Endothelial cell of umbilical vein (primary cell): ENCODE data around the gene TSPAN1. TPM values are rescaled to one million over a fixed set of nuclear protein-coding genes. Genes with fewer than 3 reads are reported as not detected.

ENCODE experiments used
- BruUV-seq: library from RNA; stranded (reverse); fragments of 400-500 nt; replicated peaks from 2 replicates; lab custom pipeline; 2021; lab: Mats Ljungman, UMichigan
- CTCF ChIA-PET: fragments of 300-600, 350-600 bp; sonication (Branson Sonifier 250); formaldehyde crosslinking; loops from one replicate; lab custom pipeline; 2021; ENCODE audit warnings: antibody characterized with exemption, inconsistent platforms; lab: Charles Lee
- POLR2A ChIA-PET: fragments of 300-600, 350-600 bp; sonication (Branson Sonifier 250); formaldehyde crosslinking; loops from one replicate; lab custom pipeline; 2021; ENCODE audit warnings: antibody characterized with exemption, inconsistent platforms; lab: Charles Lee
- DNase-seq: peaks from one replicate; pipeline ENCODE4 v3.0.0-alpha.2; 2011; ENCODE audit warnings: low read depth, low spot score
- FAIRE-seq: peaks from 2 replicates; lab custom pipeline; 2011; peaks lifted over from hg19 to GRCh38; lab: Jason Lieb, UNC
- H2AFZ ChIP-seq: 2 replicates; pipeline ENCODE4 v1.6.0; 2012; ENCODE audit warnings: low read depth, low read length, control low read depth, inconsistent platforms
- H3K27ac ChIP-seq: 2 replicates; pipeline ENCODE4 v1.5.1; 2011; ENCODE audit warnings: low read depth, mild to moderate bottlenecking, control low read depth, low read length, moderate library complexity; ENCODE audit not compliant: insufficient read depth
- H3K27me3 ChIP-seq, 2 experiments: 2 replicates each; pipeline versions ENCODE4 v1.6.0 to v1.6.1; 2011; ENCODE audit warnings: low read length in 2 of 2, mixed read lengths in 1 of 2; ENCODE audit not compliant: control insufficient read depth in 2 of 2, insufficient read depth in 2 of 2
- H3K36me3 ChIP-seq, 2 experiments: 2 replicates in 1 of 2; 3 replicates in 1 of 2; pipeline ENCODE4 v1.5.1; 2011; ENCODE audit warnings: low read length in 2 of 2, mild to moderate bottlenecking in 1 of 2, moderate library complexity in 1 of 2; ENCODE audit not compliant: control insufficient read depth in 2 of 2, insufficient read depth in 2 of 2; ENCODE audit errors: extremely low read depth in 1 of 2
- H3K4me1 ChIP-seq: 3 replicates; pipeline ENCODE4 v1.5.1; 2011; ENCODE audit warnings: mild to moderate bottlenecking, low read length; ENCODE audit not compliant: control insufficient read depth, insufficient read depth; ENCODE audit errors: extremely low read depth
- H3K4me2 ChIP-seq: 2 replicates; pipeline ENCODE4 v1.6.1; 2011; ENCODE audit warnings: low read length, control low read depth, mixed read lengths; ENCODE audit not compliant: insufficient read depth
- H3K4me3 ChIP-seq, 3 experiments: fragments of 200-600 bp in 1 of 3; sonication (generic), shearing (Covaris generic) in 1 of 3; replicated peaks in 1 of 3; 2 replicates each; pipeline ENCODE4 v1.5.1; 2011 to 2016; ENCODE audit warnings: control low read depth in 3 of 3, low read length in 3 of 3, mild to moderate bottlenecking in 2 of 3, inconsistent platforms in 1 of 3, low read depth in 1 of 3, moderate library complexity in 1 of 3; ENCODE audit not compliant: insufficient read depth in 1 of 3
- H3K79me2 ChIP-seq: 2 replicates; pipeline ENCODE4 v1.6.0; 2012; ENCODE audit warnings: low read length, inconsistent platforms; ENCODE audit not compliant: control insufficient read depth, insufficient read depth
- H3K9ac ChIP-seq: replicated peaks from 2 replicates; pipeline ENCODE3; 2011; ENCODE audit warnings: low read length, control low read depth; ENCODE audit not compliant: insufficient read depth; ENCODE audit errors: extremely low read depth
- H3K9me1 ChIP-seq: replicated peaks from 3 replicates; pipeline ENCODE4 v1.6.0; 2011; ENCODE audit warnings: mild to moderate bottlenecking, low read length; ENCODE audit not compliant: control insufficient read depth, insufficient read depth; ENCODE audit errors: extremely low read depth
- H3K9me3 ChIP-seq: replicated peaks from 2 replicates; pipeline ENCODE4 v1.5.1; 2012; ENCODE audit warnings: low read length, inconsistent platforms; ENCODE audit not compliant: control insufficient read depth, insufficient read depth
- H4K20me1 ChIP-seq: replicated peaks from 2 replicates; pipeline ENCODE3; 2011; ENCODE audit warnings: mild to moderate bottlenecking, low read length; ENCODE audit not compliant: control insufficient read depth, insufficient read depth; ENCODE audit errors: extremely low read depth
- EZH2 ChIP-seq: IDR thresholded peaks from 2 replicates; pipeline ENCODE4 v1.6.1; 2012; ENCODE audit warnings: borderline replicate concordance, low read depth, mild to moderate bottlenecking, moderate library complexity, low read length, inconsistent platforms; ENCODE audit not compliant: severe bottlenecking
- FOS ChIP-seq: IDR thresholded peaks from 2 replicates; pipeline ENCODE4 v1.6.1; 2011; ENCODE audit warnings: mild to moderate bottlenecking, low read length, moderate library complexity, borderline replicate concordance; ENCODE audit not compliant: insufficient read depth
- GATA2 ChIP-seq: IDR thresholded peaks from 2 replicates; pipeline ENCODE4 v1.7.0; 2011; ENCODE audit warnings: low read depth, mild to moderate bottlenecking, moderate library complexity, mixed read lengths, low read length; ENCODE audit not compliant: insufficient read length, insufficient read depth
- JUN ChIP-seq: IDR thresholded peaks from 2 replicates; pipeline ENCODE4 v1.6.1; 2011; ENCODE audit warnings: borderline replicate concordance, low read depth; ENCODE audit not compliant: insufficient read length, insufficient read depth
- MYC ChIP-seq: IDR thresholded peaks from one replicate; pipeline ENCODE4 v1.6.1; 2011; ENCODE audit warnings: mild to moderate bottlenecking, low read depth, low read length
- POLR2A ChIP-seq: IDR thresholded peaks from 2 replicates; pipeline ENCODE4 v1.6.1; 2012; ENCODE audit warnings: low read depth, mild to moderate bottlenecking, control low read depth, low read length
- POLR2AphosphoS5 ChIP-seq: IDR thresholded peaks from 2 replicates; pipeline ENCODE4 v1.6.1; 2012; ENCODE audit warnings: low read depth, mild to moderate bottlenecking, control low read depth, low read length, moderate library complexity; ENCODE audit not compliant: insufficient read depth
- dilution Hi-C: fragments of 300-500 bp; cut with MboI; formaldehyde crosslinking; loops from one replicate; pipeline ENCODE4 v1.15.0; 2019; ENCODE audit warnings: low sequenced_read_pairs; ENCODE audit not compliant: extremely low pct_ligation_motif_present
- intact Hi-C: fragments of 100-400 bp; cut with micrococcal nuclease; formaldehyde crosslinking; loops from one replicate; pipeline ENCODE4 v1.10.0; 2022
- polyA plus RNA-seq, 4 experiments: library from polyadenylated mRNA; depleted of rRNA in 3 of 4; stranded (reverse) in 3 of 4; unstranded in 1 of 4; fragments of >200 nt; gene quantifications; 2 replicates each; pipeline versions ENCODE4 v1.2.1 to v1.2.3, GENCODE V29; 2011 to 2012; ENCODE audit warnings: missing spikeins in 1 of 4
- total RNA-seq: library from RNA; stranded (reverse); gene quantifications from 2 replicates; pipeline ENCODE4 v1.2.3, GENCODE V29; 2021
- TF ChIP-seq, protein P1 (sequence below): IDR thresholded peaks from 2 replicates; pipeline ENCODE4 v1.6.1; 2011; ENCODE audit not compliant: insufficient read depth, insufficient read length
- TF ChIP-seq, protein P2 (sequence below), 2 donors: IDR thresholded peaks; 1 replicate in 1 of 2; 2 replicates in 1 of 2; pipeline ENCODE4 v1.5.1; 2011; ENCODE audit warnings: low read length in 2 of 2, mild to moderate bottlenecking in 2 of 2, moderate library complexity in 2 of 2, control low read depth in 1 of 2, inconsistent platforms in 1 of 2, low read depth in 1 of 2; ENCODE audit not compliant: insufficient read depth in 1 of 2; ENCODE audit errors: extremely low read depth in 1 of 2

TSPAN1 gene
- total and polyA plus RNA-seq, 2 donors (not counting 3 experiments of a cell fraction or from before 2014, with no cell fraction given) = 0.65 to 0.88 TPM

GRCh38 chr1:46173361-46173856 is 1.5 kb upstream of the TSPAN1 start:
- TF ChIP-seq MYC (no peak), POLR2A (no peak), POLR2AphosphoS5 (no peak), JUN (no peak), FOS (no peak), GATA2 (no peak), EZH2 (no peak)
- TF ChIP-seq, protein P1, sequence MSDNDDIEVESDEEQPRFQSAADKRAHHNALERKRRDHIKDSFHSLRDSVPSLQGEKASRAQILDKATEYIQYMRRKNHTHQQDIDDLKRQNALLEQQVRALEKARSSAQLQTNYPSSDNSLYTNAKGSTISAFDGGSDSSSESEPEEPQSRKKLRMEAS = no peak
- TF ChIP-seq, protein P2, sequence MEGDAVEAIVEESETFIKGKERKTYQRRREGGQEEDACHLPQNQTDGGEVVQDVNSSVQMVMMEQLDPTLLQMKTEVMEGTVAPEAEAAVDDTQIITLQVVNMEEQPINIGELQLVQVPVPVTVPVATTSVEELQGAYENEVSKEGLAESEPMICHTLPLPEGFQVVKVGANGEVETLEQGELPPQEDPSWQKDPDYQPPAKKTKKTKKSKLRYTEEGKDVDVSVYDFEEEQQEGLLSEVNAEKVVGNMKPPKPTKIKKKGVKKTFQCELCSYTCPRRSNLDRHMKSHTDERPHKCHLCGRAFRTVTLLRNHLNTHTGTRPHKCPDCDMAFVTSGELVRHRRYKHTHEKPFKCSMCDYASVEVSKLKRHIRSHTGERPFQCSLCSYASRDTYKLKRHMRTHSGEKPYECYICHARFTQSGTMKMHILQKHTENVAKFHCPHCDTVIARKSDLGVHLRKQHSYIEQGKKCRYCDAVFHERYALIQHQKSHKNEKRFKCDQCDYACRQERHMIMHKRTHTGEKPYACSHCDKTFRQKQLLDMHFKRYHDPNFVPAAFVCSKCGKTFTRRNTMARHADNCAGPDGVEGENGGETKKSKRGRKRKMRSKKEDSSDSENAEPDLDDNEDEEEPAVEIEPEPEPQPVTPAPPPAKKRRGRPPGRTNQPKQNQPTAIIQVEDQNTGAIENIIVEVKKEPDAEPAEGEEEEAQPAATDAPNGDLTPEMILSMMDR (IDR thresholded peaks at IDR 0.05; ENCODE audit: extremely low read depth in 1 of 2, insufficient read depth in 1 of 2, low read depth in 1 of 2, low read length in 2 of 2) = no peak
- Histone ChIP-seq H3K4me1 (peaks cover 7% of the 10 kb centered on the region), H3K9ac (no peak overlapping the region), H3K79me2 (no peaks in the 10 kb centered on the region), H3K4me3 (no peak overlapping the region), H3K27ac (no peak overlapping the region), H2AFZ (no peak overlapping the region), H3K9me3 (no peaks in the 10 kb centered on the region), H3K36me3 (no peaks in the 10 kb centered on the region), H3K4me2 (no peak overlapping the region), H4K20me1 (no peaks in the 10 kb centered on the region), H3K27me3 (peaks cover 0 to 5% of the 10 kb centered on the region in 2 experiments), H3K9me1 (no peaks in the 10 kb centered on the region)
- ChIA-PET POLR2A (interaction anchor here (1.5 kb wide), 1 partner anchor 41 kb away, joined by 3 read pairs; the partner anchor contains the start of gene PIK3R3), CTCF (interaction anchor here (0.7 to 1.2 kb wide), 3 partner anchors 16 to 134 kb away, joined by 3 to 4 read pairs (median 3); no protein-coding TSS in a partner anchor)
- FAIRE-seq = no peak
- intact Hi-C loops (no loop called here), dilution Hi-C loops (no loop called here)
- DNase-seq = no peak
- no TSS peak for BruUV-seq
